ENCODE results near the gene HPCAL1. TPM values are rescaled to one million over a fixed set of nuclear protein-coding genes. Genes with fewer than 3 reads are reported as not detected.
A peak's percentile ranks its signal among the peaks of the same experiment; 100 is the strongest.

Gene HPCAL1
- total and polyA plus RNA-seq, 3 donors from 2014 or later = 99.5 to 263 (median 215) TPM

DNA sequence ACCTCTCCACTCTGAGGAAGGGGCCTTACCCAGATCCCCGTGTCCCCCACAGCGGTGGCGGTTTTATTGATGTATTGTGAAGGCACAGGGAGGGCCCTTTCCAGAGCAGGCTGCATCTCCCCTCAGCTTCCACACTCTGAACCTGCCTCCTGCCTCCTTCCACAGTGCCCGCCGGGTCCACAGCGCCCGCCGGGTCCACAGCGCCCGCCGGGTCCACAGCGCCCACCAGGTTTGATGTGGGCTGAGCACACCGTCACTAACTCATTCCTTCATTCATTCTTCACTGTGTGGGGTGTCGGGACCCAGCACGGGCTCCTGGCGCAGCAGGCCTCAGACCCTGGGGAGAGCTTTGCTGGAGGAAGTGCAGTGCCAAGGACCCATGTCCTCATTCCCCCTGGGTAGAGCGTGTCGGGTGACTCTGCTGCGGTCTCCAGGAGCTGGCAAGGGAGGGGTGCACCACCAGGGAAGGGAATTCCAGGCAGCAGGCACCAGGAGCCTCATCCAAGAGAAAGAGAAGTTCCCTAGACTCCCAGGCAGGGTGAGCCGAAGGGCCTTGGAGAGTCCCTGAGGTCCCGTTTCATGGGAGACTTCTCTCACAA lies 57.1 kb downstream of the HPCAL1 start:
- TF ChIP-seq, protein P1, sequence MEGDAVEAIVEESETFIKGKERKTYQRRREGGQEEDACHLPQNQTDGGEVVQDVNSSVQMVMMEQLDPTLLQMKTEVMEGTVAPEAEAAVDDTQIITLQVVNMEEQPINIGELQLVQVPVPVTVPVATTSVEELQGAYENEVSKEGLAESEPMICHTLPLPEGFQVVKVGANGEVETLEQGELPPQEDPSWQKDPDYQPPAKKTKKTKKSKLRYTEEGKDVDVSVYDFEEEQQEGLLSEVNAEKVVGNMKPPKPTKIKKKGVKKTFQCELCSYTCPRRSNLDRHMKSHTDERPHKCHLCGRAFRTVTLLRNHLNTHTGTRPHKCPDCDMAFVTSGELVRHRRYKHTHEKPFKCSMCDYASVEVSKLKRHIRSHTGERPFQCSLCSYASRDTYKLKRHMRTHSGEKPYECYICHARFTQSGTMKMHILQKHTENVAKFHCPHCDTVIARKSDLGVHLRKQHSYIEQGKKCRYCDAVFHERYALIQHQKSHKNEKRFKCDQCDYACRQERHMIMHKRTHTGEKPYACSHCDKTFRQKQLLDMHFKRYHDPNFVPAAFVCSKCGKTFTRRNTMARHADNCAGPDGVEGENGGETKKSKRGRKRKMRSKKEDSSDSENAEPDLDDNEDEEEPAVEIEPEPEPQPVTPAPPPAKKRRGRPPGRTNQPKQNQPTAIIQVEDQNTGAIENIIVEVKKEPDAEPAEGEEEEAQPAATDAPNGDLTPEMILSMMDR (IDR thresholded peaks at IDR 0.05) = no peak
- TF ChIP-seq POLR2A (IDR thresholded peaks at IDR 0.05) = no peak
- H3K27me3 ChIP-seq = no peaks in the 10 kb centered on the region
- H3K27ac ChIP-seq = no peak overlapping the region
- intact Hi-C loops (cut with DNase I; ENCODE audit: low total_unique reads) = no loop called here
- H3K36me3 ChIP-seq (ENCODE audit: low read depth, missing control alignments) = no peaks in the 10 kb centered on the region
- no peak for DNase-seq
- no peak overlapping the region for H3K4me3 ChIP-seq
- H3K9me3 ChIP-seq = no peaks in the 10 kb centered on the region
- H3K4me1 ChIP-seq = peaks cover 35% of the 10 kb centered on the region
- 87 to 94% methylated on average over 13 to 21 of the region's 21 CpGs for WGBS, 2 donors

GRCh38 chr2:10360460-10360849 lies 57.8 kb downstream of the HPCAL1 start:
- peaks cover 41% of the 10 kb centered on the region for H3K4me1 ChIP-seq
- intact Hi-C loops (cut with DNase I; ENCODE audit: low total_unique reads) = no loop called here
- H3K27me3 ChIP-seq = no peaks in the 10 kb centered on the region
- WGBS, 2 donors = 90 to 92% methylated on average over 8 of the region's 8 CpGs
- no peaks in the 10 kb centered on the region for H3K9me3 ChIP-seq
- peak overlapping the region; percentile 1 to 63 for H3K27ac ChIP-seq
- TF ChIP-seq, protein P1 (IDR thresholded peaks at IDR 0.05) = no peak
- no peak for TF ChIP-seq POLR2A (IDR thresholded peaks at IDR 0.05)
- H3K4me3 ChIP-seq = no peak overlapping the region
- DNase-seq = no peak
- H3K36me3 ChIP-seq (ENCODE audit: low read depth, missing control alignments) = no peaks in the 10 kb centered on the region

DNA sequence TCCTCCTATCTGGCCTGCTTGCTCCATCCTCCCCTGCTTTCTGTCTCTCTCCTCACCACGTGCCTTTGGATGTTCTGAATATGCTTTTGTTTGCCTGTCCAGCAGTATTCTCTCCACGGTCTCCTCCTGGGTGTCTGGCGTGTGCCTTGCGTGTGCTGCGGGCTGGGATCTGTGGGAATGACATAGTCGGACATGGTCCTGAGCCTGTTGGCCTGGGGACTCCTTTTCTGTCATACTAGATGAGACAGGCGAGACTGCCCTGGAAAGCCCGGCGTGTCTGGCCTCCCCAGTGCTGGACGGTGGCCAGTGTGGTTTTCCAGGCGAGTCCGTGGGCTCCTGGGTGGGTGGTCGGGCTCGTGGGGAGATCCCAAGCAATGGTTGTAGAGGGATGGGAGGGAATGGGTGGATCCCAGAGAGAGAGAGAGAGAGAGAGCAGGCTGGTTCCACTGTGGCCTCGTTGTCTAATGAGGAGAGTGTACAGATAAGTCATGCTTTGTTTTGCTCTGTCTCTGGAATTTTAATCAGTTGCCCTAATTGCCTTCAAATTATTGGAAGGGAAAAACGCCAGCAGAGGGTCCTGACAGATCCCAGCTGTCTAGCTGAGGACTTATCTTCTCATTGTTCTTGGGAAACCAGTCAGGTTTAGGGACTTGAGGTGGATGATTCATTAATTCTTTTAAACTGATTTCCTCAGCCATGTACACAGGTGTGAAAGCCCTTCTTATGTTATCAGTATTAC lies 58.3 kb downstream of the HPCAL1 start:
- intact Hi-C loops (cut with DNase I; ENCODE audit: low total_unique reads) = no loop called here
- Histone ChIP-seq H3K9me3 (no peaks in the 10 kb centered on the region), H3K36me3 (ENCODE audit: low read depth, missing control alignments) (no peaks in the 10 kb centered on the region), H3K27ac (peak overlapping the region; percentile 1 to 63), H3K4me1 (peaks cover 44% of the 10 kb centered on the region), H3K4me3 (no peak overlapping the region), H3K27me3 (no peaks in the 10 kb centered on the region)
- WGBS, 2 donors = 53 to 58% methylated on average over 12 to 16 of the region's 16 CpGs
- DNase-seq = peak; percentile 58
- TF ChIP-seq, protein P1 (IDR thresholded peaks at IDR 0.05) = no peak
- TF ChIP-seq POLR2A (IDR thresholded peaks at IDR 0.05) = no peak

- no peaks in the 10 kb centered on the region for H3K27me3 ChIP-seq
- WGBS, 2 donors = 79 to 86% methylated on average over 7 to 14 of the region's 14 CpGs
- no peak overlapping the region for H3K4me3 ChIP-seq
- DNase-seq = no peak
- peak overlapping the region; percentile 0 to 50 for H3K27ac ChIP-seq
- intact Hi-C loops (cut with DNase I; ENCODE audit: low total_unique reads) = no loop called here
- no peak for TF ChIP-seq POLR2A (IDR thresholded peaks at IDR 0.05)
- TF ChIP-seq, protein P1 (IDR thresholded peaks at IDR 0.05) = no peak
- H3K4me1 ChIP-seq = peaks cover 47% of the 10 kb centered on the region
- H3K36me3 ChIP-seq (ENCODE audit: low read depth, missing control alignments) = no peaks in the 10 kb centered on the region
- no peaks in the 10 kb centered on the region for H3K9me3 ChIP-seq
Observed at GRCh38 chr2:10362096-10362897, 59.6 kb downstream of the HPCAL1 start.

All from testis (tissue), 3 donors.